HG03045 (cell line): ENCODE measurements around the gene SS18L1.

Experiments
- ATAC-seq: cut with Tn5 transposase; IDR thresholded peaks from one replicate; pipeline ENCODE4 v1.9.1; 2021; ENCODE audit warnings: mild to moderate bottlenecking, moderate library complexity; ENCODE audit not compliant: unreplicated experiment

Gene SS18L1

DNA sequence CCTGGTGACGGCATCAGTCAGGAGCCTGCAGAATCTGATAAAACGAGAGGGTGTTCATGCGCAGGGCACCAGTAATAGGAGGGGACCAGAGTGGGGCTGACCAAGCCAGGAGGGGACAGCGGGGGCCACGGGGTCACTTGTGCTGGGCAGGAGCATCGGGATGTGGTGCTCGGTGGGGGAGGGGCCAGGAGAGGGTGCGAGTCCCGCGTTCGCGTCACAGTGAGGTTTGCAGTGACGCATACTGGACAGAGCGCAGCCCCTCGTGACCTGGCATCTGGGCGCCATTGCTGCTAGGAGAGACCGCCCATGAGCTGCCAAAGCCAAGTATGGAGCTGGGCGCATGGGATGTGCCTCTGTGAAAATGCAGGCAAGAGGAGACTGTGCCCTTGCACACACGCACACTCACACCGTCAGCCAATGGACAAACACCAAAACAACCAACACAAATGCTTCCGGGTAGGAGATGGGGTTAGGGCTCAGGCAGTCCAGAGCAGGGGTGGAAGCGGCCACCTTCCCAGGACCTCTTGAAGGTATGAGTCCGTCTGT is 25.4 kb downstream of the SS18L1 start:
- ATAC-seq: no peak

DNA sequence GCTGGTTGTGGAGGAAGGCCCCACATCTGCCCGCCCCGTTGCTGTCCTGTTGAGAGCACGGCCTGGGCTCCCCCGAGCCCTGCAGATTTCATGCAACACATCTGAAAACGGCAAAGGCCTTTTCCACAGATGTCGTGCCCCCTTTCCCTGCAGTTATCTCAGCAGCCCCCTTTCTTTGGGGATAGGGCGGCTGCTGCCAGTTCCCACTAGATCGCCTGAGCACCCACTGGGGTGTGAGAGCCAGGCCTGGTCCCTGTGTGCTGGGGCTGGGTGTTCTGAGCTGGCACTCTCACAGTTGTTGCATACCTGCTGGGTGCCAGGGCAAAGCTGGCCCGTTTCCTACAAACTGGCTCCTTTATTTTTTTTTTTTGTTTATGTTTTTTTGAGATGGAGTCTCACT is 27.0 kb downstream of the SS18L1 start:
- no peak for ATAC-seq

DNA sequence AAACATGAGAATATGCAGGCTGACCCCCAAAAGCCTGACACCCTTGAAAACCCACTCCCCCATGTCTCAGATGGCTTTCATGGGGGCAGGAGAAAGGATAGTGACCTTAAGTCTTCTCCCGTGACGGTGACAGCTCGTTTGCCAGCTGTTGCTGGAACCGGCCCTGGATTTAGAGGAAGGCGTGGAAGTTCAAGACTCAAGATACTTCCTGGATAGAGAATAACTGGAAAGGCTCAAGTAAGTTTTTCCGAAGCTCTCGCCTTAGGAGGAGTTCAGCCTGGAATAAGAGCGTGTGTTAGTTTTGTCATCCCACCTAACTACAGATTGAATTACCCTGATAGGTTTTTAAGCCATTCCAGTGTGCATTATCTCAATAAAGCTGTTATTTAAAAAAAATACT is 27.7 kb downstream of the SS18L1 start:
- no peak for ATAC-seq

DNA sequence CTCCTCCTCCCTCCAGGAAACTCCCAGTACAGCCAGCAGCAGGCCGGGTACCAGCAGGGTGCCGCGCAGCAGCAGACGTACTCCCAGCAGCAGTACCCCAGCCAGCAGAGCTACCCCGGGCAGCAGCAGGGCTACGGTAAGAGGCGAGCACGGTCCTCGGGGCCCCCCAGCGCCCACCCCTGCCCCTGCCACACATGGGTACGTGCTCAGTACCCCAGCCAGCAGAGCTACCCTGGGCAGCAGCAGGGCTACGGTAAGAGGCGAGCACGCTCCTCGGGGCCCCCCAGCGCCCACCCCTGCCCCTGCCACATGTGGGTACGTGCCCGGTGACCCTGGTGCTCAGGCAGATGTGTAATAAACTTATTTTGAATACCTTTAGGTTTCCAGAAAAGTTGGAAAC is 29.1 kb downstream of the SS18L1 start:
- no peak for ATAC-seq

DNA sequence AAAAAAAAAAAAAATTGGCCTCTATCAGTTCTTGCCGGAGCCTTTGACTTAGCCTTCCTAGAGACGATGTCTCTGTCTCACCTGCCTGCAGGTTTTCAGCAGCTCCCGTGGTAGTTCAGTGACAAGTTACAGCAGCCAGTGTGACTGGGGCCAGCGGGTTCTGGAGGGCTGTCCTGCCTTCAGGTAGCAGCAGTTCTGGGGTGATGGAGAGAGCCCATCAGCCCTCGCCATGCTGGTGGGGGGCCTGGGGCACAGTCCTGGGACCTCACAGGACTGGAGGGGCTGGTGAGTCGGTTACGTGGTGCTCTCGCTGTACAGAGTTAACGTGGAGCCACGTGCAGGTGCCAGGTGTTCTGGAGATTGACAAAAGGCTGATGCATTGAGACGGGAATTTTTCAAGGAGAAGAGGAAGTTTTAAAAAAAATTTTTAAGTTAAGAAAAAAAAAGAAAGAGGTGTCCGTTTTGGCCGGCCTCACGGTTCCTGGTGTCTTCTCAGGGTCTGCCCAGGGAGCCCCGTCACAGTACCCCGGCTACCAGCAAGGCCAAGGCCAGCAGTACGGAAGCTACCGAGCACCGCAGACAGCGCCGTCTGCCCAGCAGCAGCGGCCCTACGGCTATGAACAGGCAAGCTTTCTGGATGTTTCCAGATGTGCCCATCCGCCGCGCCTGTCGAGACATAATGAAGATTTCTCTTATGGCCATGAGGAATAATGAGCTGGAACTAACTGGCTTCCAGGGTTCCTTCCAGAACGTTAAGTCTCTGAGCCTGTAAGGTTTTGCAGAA is 30.6 kb downstream of the SS18L1 start:
- no peak for ATAC-seq

DNA sequence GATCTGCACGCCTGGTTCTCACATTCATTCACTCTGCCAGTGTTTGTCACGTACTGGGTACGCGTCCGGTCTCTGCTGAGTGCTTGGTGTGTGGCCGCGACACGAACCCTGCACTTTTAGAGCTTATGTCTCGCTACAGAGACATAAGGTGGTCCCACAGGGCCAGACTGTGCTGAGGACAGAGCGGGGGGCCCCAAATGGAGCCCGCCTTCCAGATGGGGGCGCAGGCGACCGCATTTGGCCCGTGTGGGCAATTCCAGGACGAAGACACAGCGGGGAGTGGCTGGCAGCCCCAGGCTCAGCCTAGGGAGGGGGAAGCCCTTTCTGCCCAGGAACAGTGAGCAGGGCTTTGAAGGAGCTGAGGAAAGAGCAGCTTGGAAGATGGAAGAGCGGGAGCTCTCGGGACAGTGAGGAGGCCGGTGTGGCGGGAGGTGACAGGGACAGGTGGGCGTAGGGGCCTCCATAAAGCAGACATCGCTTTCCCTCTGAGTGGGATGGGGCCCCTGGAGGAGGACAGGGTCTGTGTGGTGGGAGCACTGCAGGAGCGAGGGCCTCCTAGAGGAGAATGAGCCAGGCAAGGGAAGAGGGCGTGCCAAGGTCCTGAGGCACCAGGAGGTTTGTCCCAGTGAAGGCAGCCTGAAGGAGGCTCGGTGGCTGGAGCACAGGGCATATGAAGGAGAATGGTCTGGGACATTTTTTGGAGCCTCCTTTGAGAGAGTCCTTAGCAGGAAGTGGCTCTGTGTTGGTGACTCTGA is 31.5 kb downstream of the SS18L1 start:
- ATAC-seq: no peak

DNA sequence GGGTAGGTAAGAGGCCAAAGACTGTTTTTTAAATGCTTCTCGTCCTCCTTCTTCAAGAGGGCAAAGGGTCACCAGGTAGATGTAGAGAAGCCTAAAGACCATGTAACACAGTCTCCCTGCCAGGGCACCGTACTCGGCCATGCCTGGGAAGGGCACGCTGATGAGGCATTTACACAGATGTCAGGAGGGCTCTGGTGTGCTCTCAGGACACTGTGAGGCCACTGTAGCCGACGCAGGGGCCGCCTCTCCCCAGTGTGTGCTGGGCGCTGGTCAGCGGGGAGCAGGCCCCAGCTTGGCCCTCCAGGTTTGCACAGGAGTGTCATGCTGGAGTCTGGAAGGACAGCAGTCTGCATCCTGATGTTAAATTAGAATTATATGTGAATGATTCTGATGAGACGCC is 32.1 kb downstream of the SS18L1 start:
- no peak for ATAC-seq

DNA sequence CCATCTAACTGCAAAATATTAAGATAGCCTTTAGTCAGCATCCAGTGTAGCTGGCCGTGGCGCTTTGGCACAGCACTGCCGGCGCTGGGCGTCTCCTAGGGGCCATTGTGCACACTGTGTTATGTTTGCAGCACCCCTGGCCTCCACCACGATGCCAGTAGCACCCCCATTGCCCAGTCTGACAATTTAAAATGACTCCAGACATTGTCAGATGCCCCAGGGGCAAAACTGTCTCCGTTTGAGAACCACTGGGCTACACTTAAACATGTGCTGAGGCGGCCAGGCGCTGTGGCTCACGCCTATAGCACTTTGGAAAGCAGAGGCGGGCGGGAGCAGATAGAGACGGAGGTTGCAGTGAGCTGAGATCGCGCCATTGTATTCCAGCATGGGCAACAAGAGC is 33.3 kb downstream of the SS18L1 start:
- ATAC-seq: no peak

DNA sequence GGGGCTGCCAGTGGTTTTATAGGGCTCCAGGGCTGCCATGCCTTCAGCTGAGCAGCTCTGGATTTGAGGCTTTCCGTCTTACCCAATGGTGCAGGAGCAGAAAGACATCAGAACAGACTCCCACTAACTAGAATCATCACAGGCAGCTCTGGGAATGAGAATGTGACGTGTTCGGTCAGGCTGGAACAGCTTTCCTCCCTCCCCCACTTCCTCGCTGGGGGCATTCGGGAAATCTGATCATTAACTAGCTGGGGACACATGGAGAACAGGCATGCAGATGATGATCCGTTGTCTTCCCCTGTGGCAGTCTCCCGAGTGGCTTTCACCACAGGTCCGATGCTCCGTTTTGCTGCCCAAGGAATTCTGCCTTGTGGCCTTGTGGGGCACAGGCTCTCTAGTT is 33.7 kb downstream of the SS18L1 start:
- ATAC-seq: no peak

DNA sequence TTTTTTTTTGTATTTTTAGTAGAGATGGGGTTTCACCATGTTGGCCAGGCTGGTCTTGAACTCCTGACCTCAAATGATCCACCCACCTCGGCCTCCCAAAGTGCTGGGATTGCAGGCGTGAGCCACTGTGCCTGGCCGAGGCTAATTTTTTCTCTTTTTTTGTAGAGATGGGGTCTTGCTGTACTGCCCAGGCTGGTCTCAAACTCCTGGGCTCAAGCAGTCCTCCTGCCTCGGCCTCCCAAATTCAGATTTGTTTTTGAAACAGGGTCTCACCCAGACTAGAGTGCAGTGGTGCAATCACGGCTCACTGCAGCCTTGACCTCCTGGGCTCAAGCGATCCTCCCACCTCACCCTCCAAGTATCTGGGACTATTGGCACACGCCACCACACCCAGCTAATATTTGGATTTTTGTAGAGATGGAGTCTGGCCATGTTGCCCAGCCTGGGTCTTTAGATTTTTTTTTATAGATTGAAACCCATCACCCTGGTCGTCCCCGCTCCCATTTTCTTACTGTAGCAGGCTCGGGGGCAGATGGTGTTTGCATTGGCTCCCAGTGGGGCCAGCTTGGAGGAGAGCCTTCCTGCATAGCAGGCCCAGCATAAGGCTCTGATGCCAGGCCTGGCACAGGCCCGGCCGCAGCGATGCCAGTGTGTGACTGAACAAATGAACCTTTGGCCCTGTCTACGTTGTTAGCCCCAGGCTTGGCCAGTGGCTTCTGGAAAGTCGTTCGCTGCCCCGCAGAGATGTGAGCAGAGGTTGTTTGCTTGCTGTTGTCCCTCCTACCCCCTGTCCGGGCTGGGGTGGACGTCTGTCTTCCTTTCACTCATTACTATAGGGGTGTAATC is 35.0 kb downstream of the SS18L1 start:
- no peak for ATAC-seq

DNA sequence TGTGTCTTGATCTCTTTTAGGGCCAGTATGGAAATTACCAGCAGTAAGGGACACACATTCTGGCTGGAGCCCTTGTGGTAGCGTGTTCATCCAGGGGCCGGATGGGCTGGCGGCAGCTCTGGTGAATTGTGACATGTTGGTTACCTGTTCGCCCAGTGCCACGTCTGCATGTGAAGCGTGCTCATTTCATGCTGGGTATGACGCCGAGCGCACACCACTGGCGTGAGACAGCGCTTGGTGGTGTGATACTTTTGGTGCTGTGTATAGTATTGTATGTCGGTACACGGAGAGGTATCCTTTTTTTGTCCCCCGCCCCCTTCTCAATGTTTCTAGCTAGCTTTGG is 35.6 kb downstream of the SS18L1 start:
- no peak for ATAC-seq

DNA sequence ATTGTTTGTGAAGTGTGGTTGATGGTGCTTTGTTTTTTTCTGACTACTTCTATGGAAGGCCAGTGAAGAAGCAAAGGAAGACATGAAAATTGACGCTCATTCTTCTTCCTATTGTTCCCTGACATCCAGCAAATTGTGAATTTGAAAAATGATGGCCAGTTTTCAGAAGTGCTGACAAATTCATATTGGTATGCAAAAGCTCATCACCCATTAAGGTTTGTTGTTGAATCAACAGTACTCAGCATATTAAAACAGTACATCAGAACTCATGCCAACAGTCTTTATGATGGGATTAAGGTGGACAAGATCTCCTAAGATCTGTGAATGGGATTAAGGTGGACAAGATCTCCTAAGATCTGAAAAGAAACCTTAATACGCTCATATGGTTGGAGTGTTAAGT is 38.2 kb downstream of the SS18L1 start:
- ATAC-seq: no peak

DNA sequence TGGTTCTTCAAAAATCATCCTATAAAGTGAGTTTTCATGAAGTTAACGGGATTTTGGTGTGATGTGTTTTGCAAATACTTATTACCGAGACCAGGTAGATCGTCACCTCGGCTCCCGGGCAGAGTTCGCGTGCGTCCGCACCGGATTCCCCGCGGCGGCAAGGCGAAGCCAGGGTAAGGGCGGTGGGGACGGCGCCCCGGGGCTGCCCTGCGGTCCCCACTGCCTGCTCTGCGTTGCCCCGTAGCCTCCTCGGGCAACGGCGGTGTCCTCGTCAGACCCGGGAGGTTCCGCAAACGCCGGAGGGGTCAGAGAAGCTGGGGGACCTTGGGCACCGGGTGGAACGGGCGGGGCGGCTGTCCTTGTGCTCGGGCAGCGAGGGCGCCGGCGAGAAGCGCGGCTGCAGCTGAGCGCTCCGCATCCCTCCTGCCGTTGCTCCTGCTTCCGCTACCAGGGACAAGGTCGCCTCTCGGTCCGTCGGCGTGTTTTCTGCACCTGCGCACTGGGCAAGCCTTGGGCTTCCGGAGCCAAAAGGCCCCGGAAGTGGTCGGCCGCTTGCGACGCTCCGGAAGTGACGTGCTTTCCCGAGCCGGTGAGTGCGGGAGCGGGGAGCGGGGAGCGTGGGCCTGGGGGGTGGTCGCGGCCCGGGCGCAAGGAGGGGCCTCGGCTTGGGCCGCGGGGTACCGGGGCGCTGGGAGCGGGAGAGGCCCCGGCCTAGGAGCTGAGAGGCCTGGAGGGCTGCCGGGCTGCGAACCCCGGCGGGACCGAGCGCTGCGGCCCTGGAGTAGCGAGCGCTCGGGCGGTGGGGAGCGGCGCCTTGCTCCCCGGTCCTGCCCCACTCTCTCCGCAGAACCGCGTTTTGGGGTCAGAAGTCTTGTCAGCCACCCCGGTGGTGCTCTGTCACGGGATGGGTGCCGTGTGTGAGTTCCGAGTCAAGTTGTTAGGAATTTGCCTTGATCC is 39.2 kb downstream of the SS18L1 start, which contains the start of gene MTG2:
TSS of gene MTG2 (plus strand) at position 560 of the 957 bp plus-strand sequence. CDS start 10,393 bp downstream, outside the sequence.
- peak; percentile 91 for ATAC-seq

DNA sequence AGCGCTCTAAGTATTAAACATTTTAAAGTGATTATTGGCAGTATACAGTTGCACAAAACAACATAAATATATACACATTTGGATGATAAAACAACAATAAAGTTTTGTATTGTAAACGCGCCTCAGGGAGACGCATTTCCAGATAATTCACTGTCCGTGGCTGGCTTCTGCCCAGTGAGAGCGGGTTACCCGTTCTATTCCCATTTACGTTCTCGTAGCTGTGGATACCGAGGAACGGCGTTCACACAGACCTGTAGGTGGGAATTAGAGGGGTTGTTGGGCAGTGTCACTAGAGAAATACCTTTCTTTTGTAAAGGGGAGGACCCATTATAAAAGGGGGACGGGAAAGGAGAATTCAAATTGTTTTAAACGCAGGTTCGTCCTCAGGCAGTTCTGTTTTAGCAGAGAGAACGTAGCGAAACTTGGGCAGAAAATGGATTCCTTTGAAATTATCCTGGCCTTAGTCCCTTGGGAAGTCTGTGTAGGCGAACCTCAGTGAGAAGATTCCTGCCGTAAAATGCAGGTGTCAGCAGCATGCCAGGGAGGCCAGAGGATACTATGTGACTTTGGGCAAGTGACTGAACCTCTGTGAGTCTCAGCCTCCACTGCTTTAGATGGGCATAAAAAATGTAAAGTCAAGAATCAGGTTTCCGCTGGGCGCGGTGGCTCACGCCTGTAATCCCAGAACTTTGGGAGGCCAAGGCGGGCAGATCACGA is 40.0 kb downstream of the SS18L1 start:
- ATAC-seq: no peak

DNA sequence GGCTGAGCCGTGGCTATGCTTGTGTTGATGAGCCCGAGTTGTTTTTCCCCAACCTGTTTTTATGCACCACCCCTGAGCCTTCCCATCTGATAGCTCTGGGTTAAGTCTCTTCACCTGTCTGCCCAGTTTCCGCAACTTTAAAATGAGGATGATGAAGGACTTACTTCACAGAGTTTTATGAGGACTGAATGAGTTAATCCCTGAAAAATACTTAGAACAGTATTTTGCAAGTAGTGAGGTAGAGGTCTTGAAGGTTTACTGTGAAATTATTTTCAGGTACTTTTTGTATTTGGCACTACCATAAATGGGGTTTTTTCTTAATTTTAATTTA is 42.5 kb downstream of the SS18L1 start:
- no peak for ATAC-seq

DNA sequence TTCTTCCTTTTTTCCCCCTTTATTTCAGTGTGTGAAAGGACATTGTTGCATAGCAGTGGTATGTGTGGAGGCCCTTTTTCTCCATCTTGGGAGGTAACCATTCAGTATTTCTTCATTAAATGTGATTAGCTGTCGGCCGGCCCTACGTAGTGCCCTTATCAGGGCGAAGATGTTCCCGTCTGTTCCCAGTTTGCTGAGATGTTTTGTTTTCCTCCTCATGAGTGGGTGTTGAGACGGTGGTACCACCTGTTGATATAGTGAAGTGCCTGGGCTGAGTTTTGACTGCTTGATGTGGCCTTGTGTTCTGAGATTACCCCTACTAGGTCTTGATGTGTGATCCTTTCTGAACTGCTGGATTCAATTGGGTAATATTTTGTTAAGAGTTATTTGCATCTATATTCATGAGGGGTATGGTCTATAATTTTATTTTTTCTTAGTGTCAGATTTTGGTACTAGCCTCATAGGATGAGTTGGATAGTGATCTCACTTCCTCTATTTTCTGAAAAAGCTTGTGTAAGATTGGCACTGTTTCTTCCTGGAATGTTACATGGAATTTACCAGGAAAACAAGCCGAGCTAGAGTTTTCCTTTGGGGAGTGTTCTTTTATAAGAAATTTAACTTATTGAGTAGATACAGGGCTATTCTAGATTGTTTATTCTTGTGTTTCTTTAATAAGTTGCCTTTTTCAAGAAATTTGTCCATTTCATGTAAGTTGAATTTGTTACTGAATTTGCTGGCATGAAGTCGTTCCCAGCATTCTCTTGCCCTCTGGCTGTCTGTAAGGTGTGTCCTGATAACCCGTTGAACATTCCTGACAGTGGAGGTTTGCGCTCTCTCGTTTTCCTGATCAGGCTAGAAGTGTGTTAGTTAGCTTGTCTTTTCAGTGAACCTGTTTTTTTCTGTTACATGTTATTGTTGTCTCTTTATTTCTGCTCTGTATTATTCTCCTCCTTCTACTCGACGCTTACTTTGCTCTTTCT is 43.6 kb downstream of the SS18L1 start:
- no peak for ATAC-seq

DNA sequence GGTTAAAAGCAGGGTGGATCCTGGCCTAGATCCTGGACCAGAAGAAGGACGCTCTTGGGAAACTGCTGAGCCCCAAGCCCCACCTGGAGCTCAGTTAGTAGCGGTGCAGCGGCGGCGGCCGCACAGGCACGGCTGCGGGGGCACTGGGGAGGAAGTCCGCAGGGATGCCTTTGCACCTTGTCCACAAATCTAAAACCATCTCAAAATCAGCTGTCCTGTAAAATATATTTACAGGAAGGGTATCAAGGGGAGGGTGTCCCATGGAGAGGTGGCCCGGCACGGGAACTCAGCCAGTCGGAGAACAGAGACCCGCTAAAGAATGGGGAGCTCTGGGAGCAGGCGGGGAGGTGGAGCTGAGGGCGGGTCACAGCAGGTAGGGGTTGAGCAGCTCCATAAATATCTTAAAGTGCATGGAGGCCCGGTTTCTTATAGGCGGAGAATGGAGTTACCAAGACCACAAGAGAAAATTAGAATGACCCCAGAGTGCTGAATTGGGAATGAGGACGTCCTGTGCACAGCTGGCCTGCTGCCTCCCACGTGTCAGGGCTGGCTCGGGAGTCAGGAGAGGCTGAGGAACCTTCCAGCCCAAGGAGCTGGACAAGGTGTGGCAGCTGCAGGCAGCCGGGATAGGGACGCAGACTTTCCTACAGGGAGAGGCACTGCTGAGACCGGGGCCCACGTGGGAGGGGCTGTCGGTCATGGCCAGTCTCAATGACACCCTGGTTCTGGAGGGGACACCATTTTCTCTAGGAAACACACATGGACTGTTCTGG is 47.3 kb downstream of the SS18L1 start:
- ATAC-seq: no peak
